HG02623 (cell line): ENCODE measurements around the gene FBF1.
A peak's percentile ranks its signal among the peaks of the same experiment; 100 is the strongest.
"Not testable (repeated sequence)": the region's sequence is repeated elsewhere in the genome, so short reads cannot be mapped to it uniquely, and the experiment has no call there.

Source experiments
- ATAC-seq: cut with Tn5 transposase; IDR thresholded peaks from one replicate; pipeline ENCODE4 v1.9.1; 2021; ENCODE audit warnings: moderate library complexity; ENCODE audit not compliant: unreplicated experiment

Gene FBF1

DNA sequence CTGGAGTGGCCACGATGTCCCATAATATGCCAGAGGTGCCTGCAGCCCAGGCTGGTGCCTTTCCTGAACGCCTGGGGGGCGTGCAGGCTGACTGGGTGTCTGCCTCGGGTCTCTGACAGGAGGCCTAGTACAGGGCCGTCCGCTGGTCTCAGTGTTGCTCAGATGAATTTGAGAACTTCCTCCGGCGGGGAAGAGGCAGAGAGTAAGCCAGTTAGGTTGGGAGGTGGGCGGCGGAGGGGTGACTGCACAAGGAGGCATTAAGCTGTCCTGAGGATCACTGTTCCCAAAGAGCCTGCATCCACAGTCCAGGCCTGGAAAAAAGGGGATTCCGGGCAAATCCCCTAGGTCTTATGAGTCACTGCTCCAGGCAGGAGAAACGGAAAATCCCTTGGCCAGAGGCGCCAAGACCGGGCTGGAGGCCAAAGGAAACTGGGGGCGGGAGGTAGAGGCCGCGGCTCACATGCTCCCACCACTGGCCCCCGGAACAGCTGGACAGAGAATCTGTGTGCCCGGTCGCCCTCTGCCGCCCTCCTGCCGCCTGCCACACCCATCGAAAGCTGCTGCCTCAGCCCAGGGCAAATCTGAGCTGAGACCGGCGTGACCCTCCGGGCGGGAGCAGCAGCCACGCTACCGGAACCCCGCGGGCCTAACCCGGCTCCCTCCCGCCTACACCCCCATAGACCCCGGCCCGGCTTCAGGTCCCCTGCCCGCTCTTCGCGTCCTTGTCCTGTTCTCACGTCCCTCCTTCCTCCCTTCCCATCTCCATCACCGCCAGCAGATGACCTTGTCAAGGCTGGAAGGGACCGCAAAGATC, 63.7 kb downstream of the FBF1 start:
- no peak for ATAC-seq

DNA sequence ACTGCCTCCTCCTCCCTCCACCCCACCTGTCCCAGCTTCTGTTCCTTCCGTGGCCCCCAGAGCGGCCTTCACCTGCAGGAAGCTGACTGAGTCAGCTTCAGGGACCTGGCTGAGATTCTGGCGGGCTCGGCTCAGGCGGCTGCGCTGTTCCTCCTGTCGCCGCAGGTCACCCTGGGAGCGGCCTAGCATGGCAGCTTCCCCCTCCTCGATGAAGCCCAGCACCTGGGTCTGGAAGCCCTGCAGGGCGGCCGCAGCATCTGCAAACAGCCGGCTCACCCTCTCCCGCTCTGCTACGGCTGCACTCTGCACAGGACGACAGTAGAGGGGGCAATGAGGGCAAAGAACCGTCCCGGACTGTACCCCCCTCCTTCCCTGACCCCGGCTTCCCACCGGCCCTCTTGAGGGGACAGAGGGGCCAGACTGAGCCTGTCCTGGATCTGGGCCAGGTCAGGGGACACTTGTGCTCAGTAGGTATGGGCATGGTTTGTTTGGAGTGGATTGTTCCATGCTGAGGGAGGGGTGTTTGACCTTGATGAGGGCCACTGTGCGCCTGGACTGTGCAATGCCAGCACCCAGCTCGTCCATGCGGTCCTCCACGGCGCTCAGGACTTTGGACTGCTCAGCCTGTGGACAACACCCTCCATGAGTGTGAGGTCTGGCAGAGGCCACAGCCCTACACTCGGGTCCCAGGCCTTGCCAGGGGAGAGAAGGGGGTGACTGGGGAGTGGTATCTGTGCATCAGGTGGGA, 64.5 kb downstream of the FBF1 start:
- ATAC-seq = no peak

DNA sequence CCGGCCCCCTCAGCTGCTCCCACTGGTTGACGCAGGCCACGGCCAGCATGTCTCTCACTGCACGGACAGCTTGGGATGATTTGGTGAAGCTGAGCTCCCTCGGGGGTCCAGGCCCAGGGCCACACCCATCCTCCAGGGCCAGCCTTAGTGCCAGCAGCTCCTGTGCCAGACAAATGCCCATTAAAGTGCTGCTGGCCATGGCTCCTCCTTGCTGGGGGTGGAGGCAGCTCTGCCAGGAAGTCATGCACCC, 65.0 kb downstream of the FBF1 start:
- ATAC-seq = no peak

DNA sequence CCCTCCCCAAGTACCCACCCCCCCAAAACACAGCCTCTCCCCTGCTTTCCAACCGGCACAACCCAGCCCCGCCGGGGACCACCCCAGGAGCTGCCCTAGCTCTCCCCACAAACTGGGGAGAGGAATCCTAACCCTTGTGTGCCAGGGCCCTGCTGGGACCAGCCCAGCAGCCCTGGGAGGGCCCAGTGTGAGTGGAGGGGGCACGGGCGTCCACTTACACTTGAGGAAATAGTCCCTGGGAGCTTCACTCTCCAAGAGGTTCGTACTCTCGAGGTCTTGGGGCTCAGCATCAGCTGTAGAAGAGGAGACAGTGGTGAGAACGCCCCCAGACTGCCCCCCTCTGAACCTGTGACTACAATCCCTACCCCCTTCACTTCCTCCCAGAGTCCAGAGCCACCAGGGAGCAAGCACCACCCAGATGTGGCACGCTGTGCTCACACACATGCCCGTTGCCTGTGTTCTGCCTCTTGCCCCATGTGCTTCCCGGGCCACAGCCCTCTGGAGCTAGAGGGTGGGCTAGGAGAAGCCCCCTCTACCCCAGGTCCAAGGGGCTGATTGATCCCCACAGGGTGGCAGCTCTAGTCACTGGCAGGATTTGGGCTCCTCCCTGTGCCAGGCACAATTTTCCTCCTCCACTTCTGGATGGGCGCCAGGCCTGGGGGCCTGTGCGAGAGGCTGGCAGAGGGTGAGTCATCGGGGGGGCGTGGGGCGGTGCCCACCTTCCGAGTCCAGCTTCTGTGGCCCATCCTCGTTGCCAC, 65.5 kb downstream of the FBF1 start:
- no peak for ATAC-seq

DNA sequence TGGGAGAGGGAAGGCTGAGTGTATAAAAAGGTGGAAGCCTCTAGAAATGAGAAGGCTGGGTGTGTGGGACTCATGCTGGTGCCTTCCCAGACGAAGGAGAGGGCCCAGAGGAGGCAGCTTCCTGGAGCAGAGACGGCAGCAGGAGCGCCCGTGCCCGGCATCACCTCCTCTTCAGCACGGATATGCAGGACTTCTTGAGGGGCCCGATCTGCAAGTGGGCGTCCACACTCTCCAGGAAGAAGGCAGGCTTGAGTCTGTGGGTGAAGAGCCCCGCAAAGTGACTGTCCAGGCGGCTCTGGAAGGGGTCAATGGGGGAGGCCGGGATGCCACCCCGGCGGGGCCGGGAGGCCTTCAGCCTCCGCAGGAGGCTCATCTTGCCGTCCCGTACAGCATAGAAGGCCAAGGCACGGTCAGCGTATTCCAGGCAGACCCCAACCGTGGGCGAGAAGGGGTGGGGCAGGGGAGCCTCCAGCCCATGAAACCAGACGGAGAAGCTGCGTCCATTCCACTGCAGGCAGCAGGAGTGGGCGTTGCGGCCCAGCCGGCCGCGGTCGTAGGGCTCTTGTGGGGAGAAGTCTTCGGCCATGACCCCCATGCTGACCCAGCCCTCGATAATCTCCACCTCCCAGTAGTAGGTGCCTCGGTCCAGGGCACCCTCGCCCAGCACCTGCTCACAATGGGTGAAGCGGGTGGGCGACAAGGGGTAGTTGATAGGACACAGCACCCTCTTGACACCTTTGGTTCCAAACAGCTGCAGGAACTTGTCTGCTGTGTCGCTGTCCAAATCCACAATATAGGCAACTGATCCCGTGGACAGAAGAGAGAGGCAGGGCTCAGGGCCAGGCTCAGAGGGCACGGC, 66.3 kb downstream of the FBF1 start:
- no peak for ATAC-seq

DNA sequence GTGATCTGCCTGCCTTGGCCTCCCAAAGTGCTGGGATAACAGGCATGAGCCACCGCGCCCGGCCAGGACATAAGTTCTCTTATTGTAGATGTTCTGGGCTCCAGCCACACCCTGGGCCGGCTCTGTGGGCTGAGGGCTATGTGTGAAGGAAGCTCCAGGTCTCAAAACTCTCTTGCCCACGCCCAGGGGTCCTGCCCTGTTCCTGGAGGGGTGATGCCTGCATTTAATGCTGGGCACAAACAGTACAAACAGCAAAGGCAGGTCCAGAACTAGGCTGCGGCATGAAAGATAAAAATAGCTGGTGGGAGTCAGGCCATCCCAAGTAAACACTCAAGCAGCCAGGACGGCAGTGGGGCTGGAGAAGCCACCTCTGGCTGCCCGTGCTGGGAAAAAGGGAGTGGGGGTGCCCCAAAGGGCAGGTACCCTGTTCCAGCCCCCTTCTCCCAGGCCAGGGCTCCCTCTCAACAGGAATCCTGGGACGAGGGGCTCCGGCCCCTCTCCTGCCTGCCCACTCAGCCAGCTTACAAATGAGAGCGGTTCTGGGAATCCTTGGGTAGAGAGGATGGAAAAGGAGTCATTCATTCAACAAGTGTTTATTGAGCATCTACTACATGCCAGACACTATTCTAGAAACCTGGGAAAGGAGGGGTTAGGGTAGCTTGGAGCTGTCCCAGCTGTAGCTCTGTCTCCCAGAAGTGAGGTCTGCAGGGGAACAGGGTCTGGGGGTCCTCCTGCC, 67.1 kb downstream of the FBF1 start:
- ATAC-seq = no peak

DNA sequence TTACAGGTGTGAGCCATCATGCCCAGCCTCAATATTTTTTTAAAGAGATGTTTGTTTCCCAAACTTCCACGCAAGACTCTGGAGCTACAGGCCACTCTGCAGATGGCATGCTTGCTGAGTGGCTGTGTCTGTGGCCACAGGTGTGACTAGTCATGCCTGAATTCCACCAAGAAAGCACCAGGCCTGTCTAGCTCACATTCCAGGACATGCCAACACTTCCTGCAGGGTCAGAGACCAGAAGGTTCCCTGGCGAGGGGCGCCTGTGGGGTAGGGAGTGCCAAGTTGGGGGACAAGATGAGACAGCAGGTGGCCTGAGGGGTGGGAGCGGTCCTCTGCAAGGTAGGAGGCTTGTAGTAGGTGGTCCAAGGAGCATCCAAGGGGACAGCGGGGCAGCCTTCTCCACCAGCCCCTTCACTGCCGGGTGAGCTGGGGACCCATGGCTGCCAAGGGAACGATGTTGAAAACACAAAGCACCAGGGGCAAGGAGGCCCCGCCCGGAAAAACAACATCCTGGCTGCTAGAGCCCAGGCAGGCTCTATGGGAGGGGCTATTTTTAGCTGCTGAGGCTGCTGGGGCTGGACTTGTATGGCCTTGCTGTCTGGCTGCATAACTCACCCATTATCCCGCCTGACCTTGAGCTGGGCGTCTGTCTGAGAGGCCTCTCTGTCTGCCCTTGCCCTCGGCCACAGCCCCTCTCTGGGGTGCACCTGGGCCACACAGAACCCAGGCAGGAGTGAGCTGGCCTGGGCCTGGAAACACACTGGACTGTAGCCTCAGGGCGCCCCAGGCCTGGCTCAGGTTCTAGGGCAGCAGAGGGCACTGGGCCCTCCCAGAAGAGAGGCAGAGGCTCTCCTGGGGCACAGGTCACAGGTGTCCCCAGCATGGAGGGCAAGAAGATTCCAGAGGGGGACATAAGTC, 68.1 kb downstream of the FBF1 start:
- no peak for ATAC-seq

DNA sequence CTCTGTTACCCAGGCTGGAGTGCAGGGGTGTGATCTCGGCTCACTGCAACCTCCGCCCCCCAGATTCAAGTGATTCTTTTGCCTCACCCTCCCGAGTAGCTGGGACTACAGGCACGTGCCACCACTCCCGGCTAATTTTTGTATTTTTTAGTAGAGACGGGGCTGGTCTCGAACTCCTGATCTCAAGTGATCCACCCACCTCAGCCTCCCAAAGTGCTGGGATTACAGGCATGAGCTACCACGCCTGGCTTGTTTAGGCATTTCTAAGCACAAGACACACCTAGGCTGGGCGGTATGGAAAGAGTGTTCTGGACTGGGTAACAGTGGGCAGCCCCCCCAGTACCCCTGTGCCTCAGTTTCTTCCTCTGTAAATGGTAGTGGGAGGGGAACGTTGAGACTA, 70.6 kb downstream of the FBF1 start:
- not testable (repeated sequence) for ATAC-seq

DNA sequence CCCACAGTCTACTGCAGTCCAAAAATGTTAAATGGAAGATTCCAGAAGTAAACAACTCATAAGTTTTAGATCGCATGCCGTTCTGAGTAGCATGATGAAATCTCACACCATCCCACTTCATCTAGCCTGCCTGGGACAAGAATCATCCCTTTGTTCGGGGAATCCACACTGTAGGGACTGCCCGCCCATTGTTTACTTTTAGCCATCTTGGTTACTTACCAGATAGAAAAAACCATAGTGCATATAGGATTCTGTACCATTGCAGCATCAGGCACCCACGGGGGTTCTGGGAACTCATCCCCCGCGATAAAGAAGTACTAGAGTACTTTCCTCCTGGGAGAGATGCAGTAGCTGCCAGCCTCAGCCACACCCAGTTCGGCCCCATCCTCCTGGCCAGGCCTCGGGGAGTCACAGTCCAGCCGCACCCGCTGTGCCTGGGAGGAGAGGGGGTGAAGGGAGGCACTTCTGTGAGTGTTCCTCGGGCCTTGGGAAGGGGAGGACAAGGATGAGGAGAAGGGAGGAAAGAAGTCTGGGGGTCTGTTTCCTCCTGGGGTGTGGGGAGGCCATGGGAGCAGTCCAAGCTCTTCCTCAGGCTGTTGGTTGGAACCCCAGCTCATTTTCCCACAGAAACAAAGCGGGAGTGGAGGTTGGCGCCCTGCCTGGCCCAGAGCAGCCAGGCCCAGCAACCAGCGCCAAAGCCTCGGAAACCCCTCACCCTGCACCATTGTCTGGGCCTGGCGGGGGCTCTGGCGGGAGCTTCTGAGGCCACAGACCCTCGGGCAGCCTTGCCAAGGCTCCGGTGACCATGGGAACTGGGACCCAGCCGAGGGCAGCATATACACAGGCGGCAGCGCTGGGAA, 71.3 kb downstream of the FBF1 start:
- no peak for ATAC-seq

DNA sequence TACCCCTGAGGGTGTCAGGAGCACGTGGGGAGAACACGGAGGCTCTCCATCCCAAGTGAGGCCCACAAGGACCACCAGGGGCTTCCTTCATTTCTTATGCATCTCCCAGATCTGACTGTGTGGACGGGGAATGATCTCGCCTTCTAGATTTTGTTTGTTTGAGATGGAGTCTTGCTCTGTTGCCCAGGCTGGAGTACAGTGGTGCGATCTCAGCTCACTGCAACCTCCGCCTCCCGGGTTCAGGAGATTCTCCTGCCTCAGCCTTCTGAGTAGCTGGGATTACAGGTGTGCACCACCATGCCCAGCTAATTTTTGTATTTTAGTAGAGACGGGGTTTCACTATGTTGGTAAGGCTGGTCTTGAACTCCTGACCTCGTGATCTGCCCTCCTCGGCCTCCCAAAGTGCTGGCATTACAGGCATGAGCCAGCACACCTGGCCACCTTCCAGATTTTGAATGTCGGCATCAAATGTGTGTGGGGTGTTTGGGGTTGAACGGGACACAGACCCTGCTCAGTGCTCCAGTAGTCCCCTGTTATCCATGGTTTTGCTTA, 72.0 kb downstream of the FBF1 start:
- ATAC-seq = not testable (repeated sequence)

DNA sequence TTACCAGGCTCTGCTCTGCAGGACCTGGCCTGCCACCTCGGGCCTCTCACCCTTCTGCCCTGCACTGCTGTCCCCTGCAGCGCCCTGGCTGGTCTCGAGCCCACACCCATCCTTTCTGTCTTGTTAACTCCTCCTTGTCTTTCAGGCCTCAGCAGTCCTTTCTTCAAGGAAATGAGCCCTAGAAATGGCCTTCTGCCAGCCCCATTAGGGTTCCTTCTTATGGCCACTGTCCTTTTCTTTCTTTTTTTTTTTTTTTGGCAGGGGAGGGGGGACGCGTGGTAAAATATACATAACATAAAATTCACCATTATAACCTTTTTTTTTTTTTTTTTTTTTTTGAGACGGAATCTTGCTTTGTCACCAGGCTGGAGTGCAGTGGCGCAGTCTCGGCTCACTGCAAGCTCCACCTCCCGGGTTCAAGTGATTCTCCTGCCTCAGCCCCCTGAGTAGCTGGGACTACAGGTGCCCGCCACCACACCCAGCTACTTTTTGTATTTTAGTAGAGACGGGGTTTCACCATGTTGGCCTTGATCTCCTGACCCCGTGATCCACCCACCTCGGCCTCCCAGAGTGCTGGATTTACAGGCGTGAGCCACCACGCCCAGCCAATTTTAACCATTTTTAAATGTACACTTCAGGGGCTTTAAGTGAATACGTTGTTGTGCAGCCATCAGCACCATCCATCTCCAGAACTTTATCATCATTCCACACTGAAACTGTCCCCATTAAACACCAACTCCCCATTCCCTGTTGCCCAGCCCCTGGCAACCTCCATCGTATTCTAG, 75.2 kb downstream of the FBF1 start:
- not testable (repeated sequence) for ATAC-seq

DNA sequence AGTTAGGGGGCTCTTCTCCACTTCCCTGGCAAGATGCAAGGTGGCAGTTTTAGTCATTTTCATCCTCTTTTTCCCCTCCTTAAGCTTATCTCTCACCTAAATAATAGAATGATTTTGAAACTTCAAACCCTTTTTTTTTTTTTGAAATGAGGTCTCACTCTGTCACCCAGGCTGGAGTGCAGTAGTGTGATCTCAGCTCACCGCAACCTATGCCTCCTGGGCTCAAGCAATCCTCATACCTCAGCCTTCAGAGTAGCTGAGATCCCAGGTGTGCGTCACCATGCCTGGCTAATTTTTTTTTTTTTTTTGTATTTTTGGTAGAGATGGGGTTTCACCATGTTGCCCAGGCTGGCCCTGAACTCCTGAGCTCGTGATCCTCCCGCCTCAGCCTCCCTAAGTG, 76.0 kb downstream of the FBF1 start:
- not testable (repeated sequence) for ATAC-seq

DNA sequence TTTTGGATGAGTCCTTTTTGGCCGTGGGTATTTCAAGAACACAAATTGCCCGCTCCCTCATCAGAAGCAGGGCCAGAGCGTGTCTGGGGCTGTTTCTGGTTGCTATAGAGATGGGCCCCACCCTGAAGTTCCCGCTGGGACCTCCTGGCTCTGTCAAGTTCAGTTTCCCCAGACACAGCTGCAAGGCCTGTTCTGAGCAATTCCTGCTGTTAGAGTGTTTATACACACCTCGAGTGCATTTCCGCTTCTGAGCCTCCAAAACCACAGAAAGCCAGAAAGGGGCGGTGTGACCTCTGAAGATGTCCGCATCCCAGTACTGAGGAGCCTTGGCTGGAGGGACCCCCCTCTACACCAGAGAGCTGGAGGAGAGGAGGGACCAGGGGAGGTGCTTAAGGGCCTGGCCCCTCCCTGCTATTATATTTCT, 76.4 kb downstream of the FBF1 start:
- ATAC-seq = peak; percentile 71

DNA sequence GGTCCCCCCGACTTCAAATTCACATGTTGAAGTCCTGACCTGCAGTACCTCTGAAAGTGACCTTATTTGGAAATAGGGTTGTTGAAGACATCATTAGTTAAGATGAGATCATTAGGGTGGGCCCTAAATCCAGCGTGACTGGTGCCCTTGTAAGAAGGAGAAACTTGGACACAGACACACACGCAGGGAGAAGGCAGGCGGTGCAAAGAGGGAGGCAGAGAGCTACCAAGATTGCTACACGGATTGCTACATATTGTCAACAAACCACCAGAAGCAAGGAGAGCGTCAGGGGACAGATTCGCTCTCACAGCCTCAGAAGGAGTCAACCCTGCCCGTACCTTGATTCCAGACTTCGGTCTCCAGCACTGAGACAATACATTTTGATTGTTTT, 78.9 kb downstream of the FBF1 start:
- no peak for ATAC-seq
